H1 (cell line): ENCODE results near the gene ADRA2B. TPM values are rescaled to one million over a fixed set of nuclear protein-coding genes. Genes with fewer than 3 reads are reported as not detected.

Experiments used
- BRCA1 ChIP-seq: IDR thresholded peaks from 2 replicates; pipeline ENCODE4 v1.6.1; 2012; ENCODE audit warnings: low read depth, low read length, improper control_type of control experiment
- CEBPB ChIP-seq: IDR thresholded peaks from 2 replicates; pipeline ENCODE4 v1.6.1; 2012; ENCODE audit warnings: low read depth, low read length
- E2F6 ChIP-seq: IDR thresholded peaks from 2 replicates; pipeline ENCODE4 v1.6.1; 2012; ENCODE audit warnings: inconsistent platforms
- FOSL1 ChIP-seq: IDR thresholded peaks from 2 replicates; pipeline ENCODE4 v1.6.1; 2011; ENCODE audit warnings: mild to moderate bottlenecking, low read depth, low read length, moderate library complexity; ENCODE audit not compliant: insufficient read depth
- NRF1 ChIP-seq: IDR thresholded peaks from 2 replicates; pipeline ENCODE4 v1.6.1; 2011; ENCODE audit warnings: mild to moderate bottlenecking, low read depth, low read length, improper control_type of control experiment
- RBBP5 ChIP-seq: IDR thresholded peaks from 2 replicates; pipeline ENCODE4 v1.7.1; 2012; ENCODE audit warnings: low read depth, mild to moderate bottlenecking, inconsistent platforms, low read length, moderate library complexity, borderline replicate concordance
- RNF2 ChIP-seq: fragments of 200-900, 300-1000 bp; sonication (generic); IDR thresholded peaks from 2 replicates; pipeline ENCODE4 v1.7.1; 2016; ENCODE audit warnings: borderline replicate concordance, low read depth, mild to moderate bottlenecking, antibody characterized with exemption, low read length; ENCODE audit not compliant: poor library complexity, severe bottlenecking; ENCODE audit errors: missing control alignments
- SP2 ChIP-seq: IDR thresholded peaks from 2 replicates; pipeline ENCODE4 v1.6.1; 2012; ENCODE audit warnings: mild to moderate bottlenecking, low read length, inconsistent platforms
- SRF ChIP-seq: IDR thresholded peaks from 2 replicates; pipeline ENCODE4 v1.6.1; 2011; ENCODE audit warnings: mild to moderate bottlenecking, low read depth, low read length, moderate library complexity
- polyA plus RNA-seq, 7 experiments: library from polyadenylated mRNA; depleted of rRNA in 3 of 7; stranded (reverse) in 5 of 7; unstranded in 2 of 7; fragments of >200 nt in 5 of 7; fragments of 200-250 nt in 2 of 7; gene quantifications; 1 replicate in 5 of 7; 2 replicates in 1 of 7; 4 replicates in 1 of 7; pipeline versions ENCODE4 v1.2.1 to v1.2.3, GENCODE V29; 2011 to 2013; ENCODE audit warnings: missing spikeins in 2 of 7, mixed read lengths in 2 of 7
- total RNA-seq: library from RNA; stranded (reverse); fragmentation: NEBNext Ultra II Directional; extraction: Animal tissue kit (Norgen Biotek cat#: 25700); gene quantifications from 2 replicates; pipeline ENCODE4 v1.2.1, GENCODE V29; 2021
- TF ChIP-seq, protein P1 (sequence below): IDR thresholded peaks from 2 replicates; pipeline ENCODE4 v1.6.1; 2012; ENCODE audit warnings: inconsistent platforms

Gene ADRA2B
- total and polyA plus RNA-seq, 2 of the 8 experiments (the other 6 are each of a cell fraction or from before 2014, with no cell fraction given): 5.8 to 6.5 TPM

DNA sequence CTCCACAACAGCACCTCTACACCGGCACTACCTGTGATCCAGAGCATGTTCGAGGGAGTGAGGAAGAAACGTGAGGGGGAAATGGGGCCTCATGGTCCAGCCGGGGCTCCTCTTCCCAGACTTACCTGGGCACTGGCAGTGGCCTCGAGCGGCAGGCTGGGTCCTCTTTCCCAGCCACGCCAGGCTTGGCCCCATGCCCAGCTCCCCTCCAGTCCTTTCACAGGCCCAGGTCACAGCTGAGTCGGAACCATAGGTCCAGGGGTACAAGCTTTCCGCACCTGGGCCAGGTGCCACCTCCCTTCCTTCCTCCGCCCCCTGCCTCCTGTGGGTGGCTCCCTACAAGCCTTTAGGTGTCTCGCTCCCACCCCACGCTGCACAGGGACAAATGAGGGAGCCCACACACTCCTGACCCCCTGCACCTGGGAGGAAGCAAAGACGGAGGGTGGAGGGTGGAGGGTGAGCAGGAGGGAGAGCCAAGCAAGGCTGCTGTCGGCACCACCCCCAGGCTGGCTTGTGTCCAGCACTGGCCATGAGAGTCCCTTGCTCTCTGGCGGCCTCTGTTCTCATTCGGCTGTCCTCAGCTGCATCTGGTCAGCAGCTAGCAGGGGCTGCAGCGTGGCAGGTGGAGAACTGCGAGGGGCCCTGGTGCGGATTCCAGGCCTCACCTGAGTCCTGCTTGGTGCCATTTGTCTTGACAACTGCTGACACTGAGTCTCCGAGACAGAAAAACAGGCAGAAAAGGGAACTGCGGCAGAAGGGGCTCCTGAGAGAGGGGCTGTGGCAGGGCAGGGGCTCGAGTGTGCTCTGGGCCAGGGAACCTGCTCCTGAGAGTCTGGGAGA lies 26.8 kb downstream of the ADRA2B start (continued):
- no peak for TF ChIP-seq E2F6
- TF ChIP-seq RBBP5: no peak
- TF ChIP-seq RNF2: no peak
- TF ChIP-seq SRF: no peak
- no peak for TF ChIP-seq FOSL1
- TF ChIP-seq, protein P1, sequence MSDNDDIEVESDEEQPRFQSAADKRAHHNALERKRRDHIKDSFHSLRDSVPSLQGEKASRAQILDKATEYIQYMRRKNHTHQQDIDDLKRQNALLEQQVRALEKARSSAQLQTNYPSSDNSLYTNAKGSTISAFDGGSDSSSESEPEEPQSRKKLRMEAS: no peak
- TF ChIP-seq CEBPB: no peak
- no peak for TF ChIP-seq NRF1
- TF ChIP-seq BRCA1: no peak
- TF ChIP-seq SP2: no peak
